HuH-7 (cell line): ENCODE results near the gene LRRIQ4.
A peak's percentile ranks its signal among the peaks of the same experiment; 100 is the strongest.

Experiments
- DNase-seq: peaks from one replicate; pipeline ENCODE4 v3.0.0; 2011; ENCODE audit warnings: low spot score

The LRRIQ4 gene

DNA sequence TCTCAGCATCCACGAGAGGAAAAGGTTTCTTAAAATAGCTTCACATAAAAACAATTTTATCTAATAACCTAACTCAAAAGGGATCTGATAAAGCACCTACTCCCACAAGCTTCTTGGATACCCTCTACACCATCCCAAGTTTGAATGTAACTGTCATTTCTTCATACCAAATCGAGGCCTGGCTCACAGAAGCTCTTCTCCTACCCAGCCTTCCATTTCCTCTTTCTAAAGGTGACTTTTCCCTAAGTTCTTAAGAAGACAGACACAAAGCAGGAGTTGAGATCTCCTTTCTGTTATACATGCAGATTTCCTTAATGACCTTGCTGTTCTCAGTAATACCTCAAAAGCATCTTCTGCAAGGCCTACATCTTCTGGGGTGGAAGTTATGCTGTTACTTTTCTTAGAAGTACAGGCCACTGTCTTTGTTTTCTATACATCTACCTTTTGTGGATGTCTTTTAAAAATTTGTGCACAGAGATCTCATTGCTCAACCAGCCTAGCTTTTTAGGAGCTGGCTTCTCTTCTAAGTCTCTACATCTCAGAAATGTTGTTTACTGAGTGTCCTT, 3.4 kb upstream of the LRRIQ4 start:
- no peak for DNase-seq

DNA sequence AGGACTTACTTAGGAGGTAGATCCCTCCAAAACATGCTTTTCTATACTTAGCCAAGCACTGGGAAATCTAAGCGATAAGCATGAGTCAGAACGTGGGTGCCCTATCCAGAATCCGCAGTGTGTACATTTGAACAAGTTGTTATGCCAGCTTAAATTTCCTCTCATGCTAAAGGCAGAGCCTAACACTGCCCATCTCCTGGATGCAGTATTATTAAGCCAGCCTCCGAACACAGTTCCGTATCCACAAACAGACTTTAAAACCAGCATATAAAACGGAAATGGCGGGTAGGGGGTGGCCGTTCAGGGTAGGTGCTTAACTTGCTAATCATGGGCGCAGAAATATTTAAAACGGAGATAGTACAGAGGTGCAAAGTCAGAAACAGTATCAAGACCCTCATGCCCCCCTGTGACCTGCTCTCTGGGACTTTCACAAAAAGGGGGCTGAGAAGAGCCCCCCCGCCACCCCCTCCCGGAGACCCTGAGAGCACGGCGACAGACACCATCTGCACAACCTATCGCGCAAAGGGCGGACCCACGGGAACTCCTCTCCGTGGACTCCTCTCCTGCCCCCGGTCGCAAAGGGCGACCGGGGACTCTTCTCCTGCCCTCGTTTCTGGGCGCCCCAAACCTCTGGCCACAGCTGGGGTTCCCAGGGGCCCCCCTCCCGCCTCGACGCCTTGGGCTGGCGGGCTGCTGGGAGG, 889 bp upstream of the LRRIQ4 start:
- no peak for DNase-seq

DNA sequence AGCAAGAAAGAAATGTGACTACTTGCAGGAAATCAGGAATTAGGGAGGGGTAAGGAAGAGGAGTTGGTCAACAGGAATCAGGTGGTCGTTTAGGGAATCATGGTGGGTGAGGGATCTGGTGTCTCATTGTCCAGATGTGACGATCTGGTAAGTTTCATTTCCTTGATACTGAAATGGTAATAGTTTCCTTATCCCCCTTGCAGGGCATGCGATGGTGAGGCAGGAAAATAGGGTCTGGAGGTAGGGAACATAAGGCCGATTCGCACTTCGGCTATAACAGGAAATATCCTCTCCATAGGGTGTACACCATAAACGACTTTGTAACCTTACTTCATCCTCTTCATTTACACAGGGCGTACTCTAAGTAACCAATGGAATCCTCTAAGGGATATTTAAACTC, 608 bp downstream of the LRRIQ4 start:
- no peak for DNase-seq

DNA sequence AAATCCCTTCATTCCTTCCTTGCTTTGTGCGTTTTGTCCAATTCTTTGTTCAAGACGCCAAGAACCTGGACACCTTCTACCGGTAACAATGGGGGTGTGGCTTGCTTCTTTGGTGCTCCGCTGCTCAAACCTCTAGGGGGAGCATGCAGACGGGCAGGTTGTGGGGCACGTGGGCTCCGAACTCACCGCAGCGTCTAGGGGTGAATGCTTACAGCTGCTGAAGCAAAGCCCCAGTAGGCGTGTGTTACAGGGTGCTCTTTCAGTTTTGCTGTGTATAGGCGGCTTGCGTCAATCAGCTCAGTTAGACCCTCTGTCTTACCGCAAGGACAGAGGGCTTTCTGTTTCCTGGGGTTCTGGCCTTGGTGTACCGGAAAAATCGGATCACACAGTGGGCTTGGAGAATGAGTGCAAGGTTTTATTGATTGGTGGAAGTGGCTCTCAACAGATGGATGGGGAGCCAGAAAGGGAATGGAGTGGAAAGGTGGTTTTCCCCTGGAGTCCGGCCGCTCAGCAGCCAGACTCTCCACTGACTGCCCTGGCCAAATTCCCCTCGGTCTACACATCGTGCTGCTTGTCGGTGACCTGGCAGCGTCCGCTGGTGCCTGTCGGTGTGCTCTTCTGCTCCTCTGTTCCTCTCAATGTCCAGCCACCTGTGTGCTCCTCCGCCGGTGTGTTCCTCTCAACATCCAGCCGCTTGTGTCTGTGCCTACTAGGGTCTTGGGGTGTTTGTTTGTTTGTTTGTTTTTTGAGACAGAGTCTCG, 1.3 kb downstream of the LRRIQ4 start:
- DNase-seq, result peak; percentile 34

DNA sequence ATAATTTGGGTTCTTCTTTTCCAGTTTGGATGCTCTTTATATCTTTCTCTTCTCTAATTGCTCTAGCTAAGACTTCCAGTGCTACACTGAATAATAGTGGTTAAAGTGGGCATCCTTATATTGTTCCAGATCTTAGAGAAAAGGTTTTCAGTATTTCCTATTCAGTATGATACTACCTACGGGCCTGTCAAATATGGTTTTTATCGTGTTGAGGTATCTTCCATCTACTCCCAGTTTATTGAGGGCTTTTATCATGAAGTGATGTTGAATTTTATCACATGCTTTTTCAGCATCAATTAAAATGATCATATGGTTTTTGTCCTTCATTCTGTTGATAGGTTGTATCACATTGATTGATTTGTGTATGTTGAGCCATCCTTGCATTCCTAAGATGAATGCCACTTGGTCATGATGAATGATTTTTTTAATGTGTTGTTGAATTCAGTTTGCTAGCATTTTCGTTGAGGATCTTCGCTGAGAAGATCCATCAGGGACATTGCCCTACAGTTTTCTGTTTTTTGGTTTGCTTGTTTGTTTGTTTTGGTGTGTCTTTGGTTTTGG, 3.0 kb downstream of the LRRIQ4 start:
- DNase-seq, result no peak

DNA sequence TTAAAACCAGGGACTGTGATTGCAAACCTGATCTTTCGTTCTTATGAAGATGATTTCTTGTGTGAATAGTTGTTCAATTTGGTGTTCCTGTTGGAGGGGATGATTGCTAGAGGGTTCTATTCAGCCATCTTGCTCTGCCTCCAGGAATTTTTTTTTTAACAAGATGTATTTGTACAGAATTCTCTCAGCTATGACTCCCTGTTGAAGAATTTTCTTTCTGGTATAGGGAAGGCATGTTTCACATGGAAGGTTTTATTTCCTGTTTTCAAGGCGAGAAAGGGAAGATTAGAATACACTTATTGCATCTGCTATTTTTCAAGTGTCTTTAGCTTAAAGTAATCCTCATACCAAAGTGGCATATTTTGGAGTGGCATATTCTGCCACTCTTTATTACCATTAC, 5.6 kb downstream of the LRRIQ4 start:
- DNase-seq, result no peak

DNA sequence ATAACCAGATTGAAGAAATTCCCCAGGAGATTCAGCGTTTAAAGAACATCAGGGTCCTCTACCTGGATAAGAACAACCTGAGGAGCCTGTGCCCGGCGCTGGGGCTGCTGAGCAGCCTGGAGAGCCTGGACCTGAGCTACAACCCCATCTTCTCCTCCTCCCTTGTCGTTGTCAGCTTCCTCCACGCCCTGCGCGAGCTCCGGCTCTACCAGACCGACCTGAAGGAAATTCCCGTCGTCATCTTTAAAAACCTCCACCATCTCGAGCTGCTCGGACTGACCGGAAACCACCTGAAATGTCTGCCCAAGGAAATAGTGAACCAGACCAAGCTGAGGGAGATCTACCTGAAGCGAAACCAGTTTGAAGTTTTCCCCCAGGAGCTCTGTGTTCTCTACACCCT, 9.4 kb downstream of the LRRIQ4 start:
- no peak for DNase-seq

DNA sequence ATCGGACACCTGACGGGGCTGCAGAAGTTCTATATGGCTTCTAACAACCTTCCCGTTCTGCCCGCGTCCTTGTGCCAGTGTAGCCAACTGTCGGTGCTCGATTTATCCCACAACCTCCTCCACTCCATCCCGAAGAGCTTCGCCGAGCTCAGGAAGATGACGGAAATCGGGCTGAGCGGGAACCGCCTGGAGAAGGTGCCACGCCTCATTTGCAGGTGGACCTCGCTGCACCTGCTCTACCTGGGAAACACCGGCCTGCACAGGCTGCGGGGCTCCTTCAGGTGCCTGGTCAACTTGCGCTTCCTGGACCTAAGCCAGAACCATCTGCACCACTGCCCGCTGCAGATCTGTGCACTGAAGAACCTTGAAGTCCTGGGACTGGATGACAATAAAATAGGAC, 9.9 kb downstream of the LRRIQ4 start:
- DNase-seq, result no peak

DNA sequence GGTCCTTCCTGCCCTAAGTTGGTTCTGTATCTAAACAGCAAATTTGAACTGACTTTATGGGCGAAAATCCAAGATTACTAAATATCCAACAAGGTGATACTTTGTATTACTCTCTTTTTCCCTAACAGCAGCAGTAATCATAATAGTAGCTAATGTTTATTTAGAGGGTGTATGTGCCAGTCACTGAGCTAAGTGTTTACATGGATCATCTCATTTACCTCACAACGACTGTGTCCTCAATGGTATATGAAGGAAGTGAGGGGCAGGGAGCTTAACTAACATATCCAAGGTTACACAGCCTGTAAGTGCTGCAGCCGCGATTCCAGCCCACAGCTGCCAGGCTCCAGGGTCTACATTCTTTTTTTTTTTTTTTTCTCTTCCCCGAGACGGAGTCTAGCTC, 10.3 kb downstream of the LRRIQ4 start:
- DNase-seq, result no peak

DNA sequence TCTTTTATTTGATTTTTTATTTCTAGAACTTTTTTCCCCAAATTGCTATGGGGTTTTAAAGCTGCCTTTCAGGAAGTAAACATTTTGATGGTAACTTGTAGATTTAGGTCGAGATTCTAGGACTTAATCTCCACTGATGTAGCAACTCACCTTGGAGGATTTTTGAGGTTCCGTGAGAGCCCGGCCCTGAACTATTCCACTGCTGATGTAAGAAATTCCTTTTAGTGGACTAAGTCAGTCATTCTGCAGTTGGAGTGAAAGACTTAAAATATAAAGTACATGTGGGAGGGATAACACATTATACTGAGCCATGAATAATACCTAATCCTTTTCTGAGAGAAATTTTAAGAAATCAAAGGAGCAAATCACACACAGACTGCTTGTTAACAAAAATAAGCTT, 12.6 kb downstream of the LRRIQ4 start:
- no peak for DNase-seq

DNA sequence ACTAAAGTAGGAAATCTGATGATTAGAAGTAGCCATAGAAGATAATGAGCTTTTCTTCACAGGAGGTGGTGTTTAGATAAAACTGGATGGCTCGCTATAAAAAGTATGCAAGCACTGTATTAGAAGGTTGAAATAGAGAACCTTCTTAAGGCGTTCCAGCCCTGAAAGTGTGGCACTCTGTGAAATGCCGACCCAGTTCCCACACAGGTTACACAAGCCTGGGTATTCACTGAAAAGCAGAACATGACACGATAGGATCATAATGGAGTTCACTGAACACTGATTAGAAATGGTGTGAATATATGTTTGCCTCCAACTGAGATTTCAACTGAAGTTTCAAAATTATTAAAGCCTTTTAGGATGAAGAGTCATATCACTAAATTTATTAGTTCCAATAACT, 15.0 kb downstream of the LRRIQ4 start:
- DNase-seq, result no peak

DNA sequence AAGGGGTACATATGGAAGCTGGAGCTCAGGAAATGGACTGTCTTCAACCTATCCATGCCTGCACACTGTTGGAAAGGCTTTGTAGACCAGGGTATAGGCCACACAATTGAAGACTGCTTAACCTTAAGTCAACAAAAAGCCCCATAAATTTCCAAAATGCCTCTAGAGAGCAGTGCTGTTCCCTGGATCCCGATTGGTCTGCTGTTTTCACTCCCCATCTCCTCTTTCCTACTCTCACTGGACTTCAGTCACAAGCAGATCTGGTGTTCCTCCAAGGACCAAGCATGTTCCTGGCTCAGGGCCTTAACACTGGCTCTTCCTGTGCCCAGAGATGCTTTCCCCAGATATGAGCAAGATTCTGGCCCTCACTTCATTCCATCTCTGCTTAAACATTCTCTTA, 22.9 kb downstream of the LRRIQ4 start:
- no peak for DNase-seq

DNA sequence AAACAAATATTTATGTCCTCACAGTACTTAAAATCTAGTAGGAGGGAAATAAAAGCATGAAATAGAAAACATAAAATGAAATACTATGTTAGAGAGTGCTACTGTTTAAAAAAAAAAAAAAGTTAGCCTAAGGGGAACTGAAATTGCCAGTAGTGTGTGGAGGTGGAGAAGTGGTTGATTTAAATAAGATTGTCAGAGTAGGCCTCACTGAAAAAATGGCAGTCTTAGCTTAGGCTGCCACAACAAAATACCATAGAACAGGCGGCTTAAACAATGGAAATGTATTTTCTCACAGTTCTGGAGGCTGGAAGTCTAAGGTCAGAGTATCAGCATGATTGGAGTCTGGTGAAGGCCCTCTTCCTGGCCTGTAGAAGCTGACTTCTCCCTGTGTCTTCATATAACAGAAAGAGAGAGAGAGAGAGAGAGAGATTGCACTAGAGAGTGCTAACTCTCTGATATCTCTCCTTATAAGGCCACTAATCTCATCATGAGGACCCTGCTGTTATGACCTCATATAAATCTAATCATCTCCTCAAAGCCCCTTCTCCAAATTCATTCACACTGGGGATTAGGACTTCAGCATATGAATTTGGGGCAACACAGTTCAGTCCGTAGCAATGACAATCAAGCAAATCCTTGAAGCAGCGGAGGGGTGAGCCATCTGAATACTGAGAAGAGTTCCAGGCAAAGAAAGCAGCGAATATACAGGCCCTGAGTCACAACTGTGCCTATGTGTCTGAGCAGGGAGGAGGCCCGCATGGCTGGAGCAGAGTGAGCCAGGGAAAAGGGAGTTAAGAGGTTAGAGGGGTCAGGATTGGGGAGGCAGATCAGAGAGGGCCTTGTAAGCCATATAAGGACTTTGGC, 23.6 kb downstream of the LRRIQ4 start:
- DNase-seq, result no peak

DNA sequence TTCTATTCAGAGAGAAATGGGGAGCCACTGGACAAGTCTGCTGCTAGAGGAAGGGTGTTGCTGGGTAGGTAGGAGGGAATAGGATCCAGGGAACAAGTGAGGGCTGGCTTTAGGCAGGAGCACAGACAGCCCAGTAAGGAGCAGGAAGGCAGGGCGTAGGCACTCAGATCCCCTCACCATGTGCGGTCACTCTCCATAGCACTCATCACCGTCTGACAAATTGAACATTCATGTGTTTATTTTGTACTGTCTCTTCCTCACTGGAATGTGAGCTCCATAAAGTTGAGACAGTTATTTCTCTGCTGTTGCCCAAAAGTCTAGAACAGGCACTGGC, 24.2 kb downstream of the LRRIQ4 start:
- DNase-seq, result no peak

DNA sequence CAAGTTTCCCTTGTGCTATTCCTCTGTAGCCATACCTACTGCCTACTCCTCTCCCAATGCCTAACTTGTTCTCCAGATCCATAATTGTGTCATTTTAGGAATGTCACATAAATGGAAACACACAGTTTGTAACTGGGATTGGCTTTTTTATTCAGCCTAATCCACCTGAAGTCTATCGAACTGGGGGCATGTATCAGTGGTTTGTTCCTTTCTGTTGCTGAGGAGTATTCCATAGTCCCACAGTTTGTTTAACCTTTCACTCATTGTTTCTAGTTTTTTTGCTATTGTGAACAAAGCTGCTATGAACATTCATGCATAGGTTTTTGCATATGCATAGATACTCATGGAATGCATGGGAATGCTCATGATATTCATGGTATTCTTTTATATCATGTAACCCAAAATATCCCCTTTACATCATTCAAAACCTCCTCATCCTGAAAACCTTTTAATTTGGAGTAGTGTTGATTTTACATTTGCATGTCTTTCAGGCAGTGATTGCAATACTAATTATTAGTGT, 25.9 kb downstream of the LRRIQ4 start:
- DNase-seq, result no peak

DNA sequence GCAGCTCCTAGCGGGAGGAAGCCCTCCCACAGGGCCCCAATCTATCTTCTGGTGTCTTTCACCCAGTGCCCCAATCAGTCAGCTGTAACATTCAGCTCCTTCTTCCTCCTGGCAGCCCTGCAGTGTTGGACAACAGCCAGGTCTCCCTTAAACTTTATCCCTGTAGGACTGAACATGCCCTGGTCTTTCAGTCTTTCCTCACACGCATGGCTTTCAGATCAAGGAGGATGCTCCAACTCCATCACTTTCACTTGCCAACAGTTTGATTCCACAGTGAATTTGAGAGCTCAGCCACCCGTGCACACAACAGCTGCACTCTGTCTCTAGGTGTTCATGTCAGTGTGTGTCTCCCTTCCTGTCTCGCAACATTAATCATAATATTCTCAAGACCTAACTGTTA, 28.5 kb downstream of the LRRIQ4 start:
- DNase-seq, result no peak

DNA sequence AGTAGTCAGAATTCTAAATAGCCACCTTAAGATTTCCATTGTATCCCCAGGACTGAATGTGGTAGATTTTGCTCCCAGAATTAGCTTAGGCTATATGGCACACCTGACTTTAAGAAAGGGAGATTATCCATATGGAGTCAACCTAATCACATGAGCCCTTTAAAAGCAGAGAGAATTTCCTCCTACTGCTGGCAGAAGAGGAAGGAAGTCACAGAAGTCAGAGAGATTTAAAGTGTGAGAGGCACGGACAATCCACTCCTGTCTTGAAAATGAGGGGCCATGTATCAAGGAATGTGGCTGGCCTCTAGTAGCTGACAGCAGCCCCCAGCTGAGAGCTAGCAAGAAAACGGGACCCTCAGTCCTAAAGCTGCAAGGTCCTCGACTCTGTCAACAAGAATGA, 30.3 kb downstream of the LRRIQ4 start:
- no peak for DNase-seq

DNA sequence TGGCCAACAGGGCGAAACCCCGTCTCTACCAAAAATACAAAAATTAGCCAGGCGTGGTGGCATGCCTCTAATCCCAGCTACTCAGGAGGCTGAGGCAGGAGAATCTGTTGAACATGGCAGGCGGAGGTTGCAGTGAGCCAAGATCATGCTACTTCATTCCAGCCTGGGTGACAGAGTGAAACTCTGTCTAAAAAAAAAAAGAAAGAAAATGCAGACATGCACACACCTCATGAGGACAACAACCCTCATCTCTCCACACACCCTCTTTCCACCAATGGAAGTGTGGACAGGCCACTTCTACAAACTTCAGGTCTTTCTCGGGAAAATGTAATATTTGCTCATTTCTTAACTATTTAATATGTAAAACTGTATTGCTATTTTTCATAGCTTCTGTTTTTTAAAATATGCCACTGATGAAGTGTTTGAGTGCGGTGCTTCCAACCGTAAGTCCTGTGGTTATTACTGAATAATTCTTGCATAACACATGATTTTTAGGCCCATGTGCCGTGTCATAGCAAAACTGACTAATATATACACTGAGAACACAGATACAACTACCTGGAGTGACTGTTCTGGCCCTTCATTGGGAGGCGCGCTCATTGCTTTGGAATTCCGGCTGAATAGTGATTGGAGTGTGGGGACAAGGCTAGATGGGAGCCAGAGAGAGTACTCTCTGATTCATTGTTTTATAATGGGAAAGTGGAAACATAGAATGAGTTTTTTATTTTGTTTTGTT, 34.0 kb downstream of the LRRIQ4 start:
- DNase-seq, result no peak

DNA sequence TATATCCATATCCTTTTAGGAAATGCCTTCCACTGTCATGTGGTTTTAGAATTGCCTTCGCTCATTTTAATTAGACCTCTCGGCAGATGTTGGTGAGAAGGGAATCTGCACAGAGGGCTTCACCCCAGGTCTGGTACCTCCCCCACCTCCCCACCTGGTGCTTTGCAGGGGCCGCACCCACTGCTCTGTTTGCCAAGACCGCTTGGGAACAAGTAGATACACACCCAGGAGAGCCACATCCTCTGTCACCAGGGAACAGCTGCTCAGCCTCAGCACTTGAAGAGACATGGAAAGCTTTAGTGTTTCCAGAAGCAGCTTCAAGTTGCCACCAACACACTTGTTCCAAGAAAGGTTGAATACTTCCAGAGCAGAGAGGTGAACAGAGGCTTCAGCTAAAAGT, 35.2 kb downstream of the LRRIQ4 start:
- no peak for DNase-seq

DNA sequence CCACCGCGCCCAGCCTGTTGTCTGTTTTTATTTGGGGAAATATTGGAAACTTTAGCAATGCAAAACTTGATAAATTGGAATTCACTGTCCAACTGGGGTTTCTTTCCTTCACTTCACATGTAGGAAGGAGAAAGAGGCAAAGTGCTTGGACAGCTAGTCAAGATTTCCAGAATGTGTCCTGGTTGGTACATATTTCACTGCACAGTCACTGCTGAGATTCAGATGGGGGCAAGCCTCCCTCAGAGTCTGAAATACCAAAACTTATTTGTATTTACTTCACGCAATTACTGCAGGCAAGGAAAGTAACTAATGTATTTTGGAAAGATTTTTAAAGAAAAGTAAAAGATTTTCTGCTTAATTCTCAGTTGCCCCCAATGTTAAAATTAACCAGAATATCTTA, 36.1 kb downstream of the LRRIQ4 start:
- DNase-seq, result no peak

DNA sequence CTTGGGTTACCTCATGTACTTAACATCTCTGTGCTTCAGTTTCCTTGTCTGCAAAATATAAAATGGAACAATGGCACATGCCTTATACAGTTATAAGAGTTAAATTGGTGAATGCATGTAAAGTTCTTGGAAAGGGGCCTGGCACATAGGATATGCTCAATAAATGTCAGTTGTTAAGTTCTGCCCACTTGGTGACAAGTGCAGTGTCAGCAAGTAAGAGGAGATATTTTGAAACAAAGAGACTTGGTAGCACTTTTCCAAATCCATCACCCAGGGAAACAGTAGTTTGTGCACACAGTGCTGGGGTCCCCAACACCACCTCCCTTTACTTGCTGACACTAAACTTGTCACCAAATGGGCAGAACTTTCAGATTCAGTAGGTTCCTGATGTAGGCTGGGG, 37.9 kb downstream of the LRRIQ4 start:
- DNase-seq, result no peak

DNA sequence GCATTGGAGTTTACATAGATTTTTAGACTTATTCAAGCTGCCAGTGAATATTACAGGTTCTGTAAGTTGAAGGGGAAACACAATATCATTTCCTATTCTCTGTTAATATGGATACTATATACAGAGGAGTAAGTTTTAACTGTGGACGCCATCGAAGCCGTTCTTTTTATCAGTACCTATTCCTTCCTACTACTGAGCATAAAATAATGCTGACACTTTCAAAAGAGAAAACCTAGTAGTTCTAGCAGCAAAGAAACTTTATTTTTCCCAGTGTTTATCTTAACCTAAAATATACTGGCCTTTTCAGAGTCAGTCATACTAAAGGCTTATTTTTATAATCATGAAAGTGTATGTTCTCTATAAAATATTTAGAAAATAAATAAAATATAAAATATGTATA, 42.8 kb downstream of the LRRIQ4 start:
- no peak for DNase-seq
